ENCODE results near the gene ERFL.

DNA sequence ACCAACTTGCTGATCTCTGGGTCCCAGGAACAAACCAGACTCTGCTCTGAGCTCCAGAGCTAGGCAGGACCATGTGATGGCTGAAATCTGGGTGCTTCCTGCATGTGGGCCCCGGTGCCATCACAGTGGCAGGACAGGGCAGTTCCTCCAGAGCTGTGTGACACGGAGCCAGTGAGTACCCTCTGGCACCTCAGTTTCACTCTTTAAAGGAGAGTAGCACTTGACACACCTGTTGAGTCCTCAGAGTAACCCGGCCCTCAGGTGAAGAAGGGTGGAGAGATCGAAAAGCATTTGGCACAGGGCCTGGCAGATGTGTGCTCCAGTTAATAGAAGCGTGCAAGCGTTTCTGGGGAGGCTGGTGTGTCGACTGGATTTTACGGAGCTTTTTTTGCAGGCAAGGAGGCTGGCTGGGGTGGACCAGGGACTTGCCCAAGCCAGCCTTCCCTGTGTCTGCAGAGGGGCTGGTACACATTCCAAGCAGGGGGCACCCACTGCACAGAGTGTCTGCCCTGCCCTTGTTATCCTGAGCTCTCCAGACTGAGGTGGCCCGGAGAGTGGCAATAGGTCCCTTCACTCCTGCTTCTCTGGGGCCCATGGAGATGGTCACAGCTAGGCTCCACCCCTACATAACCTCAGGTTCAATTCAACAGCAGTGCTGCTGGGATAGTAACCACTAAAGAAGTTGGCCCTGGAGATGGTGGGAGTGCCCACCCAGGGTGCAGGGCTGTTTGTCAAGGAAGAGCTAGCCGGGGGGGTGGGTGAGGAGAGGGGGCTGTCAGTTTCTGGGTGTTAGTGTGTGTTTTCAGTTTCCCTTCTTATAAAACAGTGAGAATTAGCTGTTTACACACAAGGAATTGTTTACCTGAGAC, 59.9 kb downstream of the ERFL start:
- TF ChIP-seq, protein P1, sequence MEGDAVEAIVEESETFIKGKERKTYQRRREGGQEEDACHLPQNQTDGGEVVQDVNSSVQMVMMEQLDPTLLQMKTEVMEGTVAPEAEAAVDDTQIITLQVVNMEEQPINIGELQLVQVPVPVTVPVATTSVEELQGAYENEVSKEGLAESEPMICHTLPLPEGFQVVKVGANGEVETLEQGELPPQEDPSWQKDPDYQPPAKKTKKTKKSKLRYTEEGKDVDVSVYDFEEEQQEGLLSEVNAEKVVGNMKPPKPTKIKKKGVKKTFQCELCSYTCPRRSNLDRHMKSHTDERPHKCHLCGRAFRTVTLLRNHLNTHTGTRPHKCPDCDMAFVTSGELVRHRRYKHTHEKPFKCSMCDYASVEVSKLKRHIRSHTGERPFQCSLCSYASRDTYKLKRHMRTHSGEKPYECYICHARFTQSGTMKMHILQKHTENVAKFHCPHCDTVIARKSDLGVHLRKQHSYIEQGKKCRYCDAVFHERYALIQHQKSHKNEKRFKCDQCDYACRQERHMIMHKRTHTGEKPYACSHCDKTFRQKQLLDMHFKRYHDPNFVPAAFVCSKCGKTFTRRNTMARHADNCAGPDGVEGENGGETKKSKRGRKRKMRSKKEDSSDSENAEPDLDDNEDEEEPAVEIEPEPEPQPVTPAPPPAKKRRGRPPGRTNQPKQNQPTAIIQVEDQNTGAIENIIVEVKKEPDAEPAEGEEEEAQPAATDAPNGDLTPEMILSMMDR (IDR thresholded peaks at IDR 0.05 in 8 of 11, conservative IDR thresholded peaks at IDR 0.05 in 3 of 11): no peak
- peak in 1 of 3 donors; percentile 36 for TF ChIP-seq POLR2AphosphoS5 (IDR thresholded peaks at IDR 0.05)
